HEK293 (cell line): ENCODE data around the gene SSTR4.

Source experiments
- FEZF1 ChIP-seq: fragments of 450-650 bp; formaldehyde crosslinking; IDR thresholded peaks from 2 replicates; pipeline ENCODE4 v1.5.1; 2016; ENCODE audit warnings: missing biosample characterization, missing genetic modification characterization
- GFI1B ChIP-seq: fragments of 450-650 bp; formaldehyde crosslinking; IDR thresholded peaks from 2 replicates; pipeline ENCODE4 v1.5.1; 2016; ENCODE audit warnings: missing biosample characterization, missing genetic modification characterization
- KLF1 ChIP-seq: fragments of 450-650 bp; formaldehyde crosslinking; IDR thresholded peaks from 2 replicates; pipeline ENCODE4 v1.5.1; 2016; ENCODE audit warnings: missing biosample characterization, missing genetic modification characterization
- RBAK ChIP-seq: fragments of 450-650 bp; formaldehyde crosslinking; IDR thresholded peaks from 2 replicates; pipeline ENCODE4 v1.5.1; 2016; ENCODE audit warnings: missing biosample characterization, missing genetic modification characterization
- TCF7L2 ChIP-seq: IDR thresholded peaks from 2 replicates; pipeline ENCODE4 v1.6.1; 2011; ENCODE audit warnings: low read depth, mild to moderate bottlenecking, inconsistent platforms, low read length, moderate library complexity, borderline replicate concordance
- YY2 ChIP-seq: fragments of 450-650 bp; formaldehyde crosslinking; IDR thresholded peaks from 2 replicates; pipeline ENCODE4 v1.5.1; 2016; ENCODE audit warnings: missing biosample characterization, missing genetic modification characterization
- ZBTB17 ChIP-seq: fragments of 450-650 bp; formaldehyde crosslinking; IDR thresholded peaks from 2 replicates; pipeline ENCODE4 v1.5.1; 2016; ENCODE audit warnings: missing biosample characterization, missing genetic modification characterization
- ZBTB20 ChIP-seq: fragments of 450-650 bp; formaldehyde crosslinking; IDR thresholded peaks from 2 replicates; pipeline ENCODE4 v1.5.1; 2016; ENCODE audit warnings: missing biosample characterization, missing genetic modification characterization
- ZFP41 ChIP-seq: fragments of 450-650 bp; formaldehyde crosslinking; IDR thresholded peaks from 2 replicates; pipeline ENCODE4 v1.5.1; 2016; ENCODE audit warnings: missing biosample characterization, missing genetic modification characterization, borderline replicate concordance
- ZNF112 ChIP-seq: fragments of 450-650 bp; formaldehyde crosslinking; IDR thresholded peaks from 2 replicates; pipeline ENCODE4 v1.5.0; 2017; ENCODE audit warnings: missing biosample characterization, missing genetic modification characterization
- ZNF114 ChIP-seq: fragments of 450-650 bp; formaldehyde crosslinking; IDR thresholded peaks from 2 replicates; pipeline ENCODE4 v1.5.0; 2017; ENCODE audit warnings: missing biosample characterization, missing genetic modification characterization
- ZNF155 ChIP-seq: fragments of 450-650 bp; formaldehyde crosslinking; IDR thresholded peaks from 2 replicates; pipeline ENCODE4 v1.5.1; 2016; ENCODE audit warnings: missing biosample characterization, missing genetic modification characterization
- ZNF157 ChIP-seq: fragments of 450-650 bp; formaldehyde crosslinking; IDR thresholded peaks from 2 replicates; pipeline ENCODE4 v1.5.1; 2016; ENCODE audit warnings: missing biosample characterization, missing genetic modification characterization
- ZNF221 ChIP-seq: fragments of 450-650 bp; formaldehyde crosslinking; IDR thresholded peaks from 2 replicates; pipeline ENCODE4 v1.5.1; 2017; ENCODE audit warnings: missing biosample characterization, missing genetic modification characterization, borderline replicate concordance
- ZNF302 ChIP-seq: fragments of 450-650 bp; formaldehyde crosslinking; IDR thresholded peaks from 2 replicates; pipeline ENCODE4 v1.5.1; 2016; ENCODE audit warnings: missing biosample characterization, missing genetic modification characterization, low read depth
- ZNF341 ChIP-seq: fragments of 450-650 bp; formaldehyde crosslinking; IDR thresholded peaks from 2 replicates; pipeline ENCODE4; 2016; ENCODE audit warnings: low read depth, missing biosample characterization, missing genetic modification characterization
- ZNF548 ChIP-seq: fragments of 450-650 bp; formaldehyde crosslinking; IDR thresholded peaks from 2 replicates; pipeline ENCODE4 v1.5.1; 2016; ENCODE audit warnings: missing biosample characterization, missing genetic modification characterization
- ZNF561 ChIP-seq: fragments of 450-650 bp; IDR thresholded peaks from 2 replicates; pipeline ENCODE4 v1.5.1; 2018; ENCODE audit warnings: missing biosample characterization, missing genetic modification characterization, borderline replicate concordance
- ZNF600 ChIP-seq: fragments of 450-650 bp; formaldehyde crosslinking; IDR thresholded peaks from 2 replicates; pipeline ENCODE4 v1.5.1; 2016; ENCODE audit warnings: missing biosample characterization, missing genetic modification characterization
- ZNF830 ChIP-seq: fragments of 450-650 bp; IDR thresholded peaks from 2 replicates; pipeline ENCODE4 v1.5.0; 2018; ENCODE audit warnings: missing biosample characterization, missing genetic modification characterization, low read depth, mild to moderate bottlenecking, moderate library complexity
- ZSCAN16 ChIP-seq: fragments of 450-650 bp; formaldehyde crosslinking; IDR thresholded peaks from 2 replicates; pipeline ENCODE4 v1.5.1; 2016; ENCODE audit warnings: missing biosample characterization, missing genetic modification characterization
- TF ChIP-seq, protein P1 (sequence below): fragments of 450-650 bp; formaldehyde crosslinking; IDR thresholded peaks from 2 replicates; pipeline ENCODE4 v1.5.1; 2016; ENCODE audit warnings: missing biosample characterization, missing genetic modification characterization, low read depth
- TF ChIP-seq, protein P2 (sequence below): fragments of 450-650 bp; formaldehyde crosslinking; IDR thresholded peaks from 2 replicates; pipeline ENCODE4 v1.5.1; 2017; ENCODE audit warnings: missing biosample characterization, missing genetic modification characterization
- TF ChIP-seq, protein P3 (sequence below): fragments of 450-650 bp; formaldehyde crosslinking; conservative IDR thresholded peaks from 2 replicates; pipeline ENCODE4 v1.5.1; 2016; ENCODE audit warnings: low read depth, missing biosample characterization, missing genetic modification characterization
- TF ChIP-seq, protein P4 (sequence below): fragments of 450-650 bp; formaldehyde crosslinking; IDR thresholded peaks from 2 replicates; pipeline ENCODE4 v1.5.1; 2016; ENCODE audit warnings: missing biosample characterization, missing genetic modification characterization
- TF ChIP-seq, protein P5 (sequence below): fragments of 450-650 bp; formaldehyde crosslinking; IDR thresholded peaks from 2 replicates; pipeline ENCODE4 v1.5.0; 2017; ENCODE audit warnings: missing biosample characterization, missing genetic modification characterization, borderline replicate concordance
- TF ChIP-seq, protein P6 (sequence below): fragments of 450-650 bp; formaldehyde crosslinking; IDR thresholded peaks from 2 replicates; pipeline ENCODE4 v1.5.1; 2016; ENCODE audit warnings: missing biosample characterization, missing genetic modification characterization

The SSTR4 gene

DNA sequence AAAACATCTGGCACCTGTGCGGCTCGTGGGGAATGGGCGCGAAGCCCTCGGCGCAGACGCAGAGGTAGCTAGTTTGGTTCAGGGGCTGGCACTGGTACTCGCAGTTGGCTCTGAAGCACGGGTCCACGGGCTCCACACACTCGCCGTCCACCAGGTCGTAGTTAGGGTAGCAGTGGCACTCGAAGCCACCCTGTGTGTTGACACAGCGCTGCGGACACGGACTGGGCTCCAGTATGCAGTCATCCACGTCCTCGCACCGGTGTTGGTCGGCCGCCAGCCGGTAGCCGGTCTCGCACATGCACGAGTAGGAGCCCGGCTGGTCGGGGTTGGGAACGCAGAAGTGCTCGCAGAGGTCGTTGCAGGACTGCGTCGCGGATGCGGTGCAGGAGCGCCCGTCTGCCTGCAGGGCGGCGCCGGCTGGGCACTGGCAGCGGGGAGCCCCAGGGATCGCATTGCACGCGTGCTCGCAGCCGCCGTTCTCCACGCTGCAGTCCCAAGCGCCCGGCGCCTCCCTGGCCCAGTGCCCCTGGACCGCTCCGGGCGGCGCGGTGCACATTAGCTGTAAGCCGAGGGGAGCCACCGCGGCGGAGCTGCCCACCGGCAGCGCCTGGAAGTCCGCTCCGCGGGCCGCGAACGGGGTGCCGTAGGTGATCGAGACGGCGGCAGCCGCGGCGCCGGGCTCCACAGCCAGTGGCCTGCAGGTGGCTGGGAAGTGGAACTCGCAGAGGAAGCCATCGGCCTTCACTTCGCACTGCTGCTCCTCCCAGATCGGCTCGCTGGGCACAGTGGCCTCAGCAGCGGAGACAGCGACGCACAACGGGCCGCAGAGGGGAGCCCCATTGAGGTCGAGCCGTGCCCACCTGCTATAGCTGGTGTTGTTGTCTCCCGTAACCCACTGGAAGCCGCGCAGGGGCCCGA, 13.4 kb downstream of the SSTR4 start (continued):
- no peak for TF ChIP-seq GFI1B (tag by site-specific recombination)
- no peak for TF ChIP-seq ZNF155 (tag by site-specific recombination)
- TF ChIP-seq ZNF341 (tag by site-specific recombination): no peak
- no peak for TF ChIP-seq ZNF548
- TF ChIP-seq ZNF157 (tag by site-specific recombination): no peak
- TF ChIP-seq FEZF1: no peak
- TF ChIP-seq ZNF830: no peak
- TF ChIP-seq, protein P1, sequence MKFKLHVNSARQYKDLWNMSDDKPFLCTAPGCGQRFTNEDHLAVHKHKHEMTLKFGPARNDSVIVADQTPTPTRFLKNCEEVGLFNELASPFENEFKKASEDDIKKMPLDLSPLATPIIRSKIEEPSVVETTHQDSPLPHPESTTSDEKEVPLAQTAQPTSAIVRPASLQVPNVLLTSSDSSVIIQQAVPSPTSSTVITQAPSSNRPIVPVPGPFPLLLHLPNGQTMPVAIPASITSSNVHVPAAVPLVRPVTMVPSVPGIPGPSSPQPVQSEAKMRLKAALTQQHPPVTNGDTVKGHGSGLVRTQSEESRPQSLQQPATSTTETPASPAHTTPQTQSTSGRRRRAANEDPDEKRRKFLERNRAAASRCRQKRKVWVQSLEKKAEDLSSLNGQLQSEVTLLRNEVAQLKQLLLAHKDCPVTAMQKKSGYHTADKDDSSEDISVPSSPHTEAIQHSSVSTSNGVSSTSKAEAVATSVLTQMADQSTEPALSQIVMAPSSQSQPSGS: no peak
- no peak for TF ChIP-seq ZNF114 (tag by site-specific recombination)
- no peak for TF ChIP-seq RBAK
- TF ChIP-seq, protein P2, sequence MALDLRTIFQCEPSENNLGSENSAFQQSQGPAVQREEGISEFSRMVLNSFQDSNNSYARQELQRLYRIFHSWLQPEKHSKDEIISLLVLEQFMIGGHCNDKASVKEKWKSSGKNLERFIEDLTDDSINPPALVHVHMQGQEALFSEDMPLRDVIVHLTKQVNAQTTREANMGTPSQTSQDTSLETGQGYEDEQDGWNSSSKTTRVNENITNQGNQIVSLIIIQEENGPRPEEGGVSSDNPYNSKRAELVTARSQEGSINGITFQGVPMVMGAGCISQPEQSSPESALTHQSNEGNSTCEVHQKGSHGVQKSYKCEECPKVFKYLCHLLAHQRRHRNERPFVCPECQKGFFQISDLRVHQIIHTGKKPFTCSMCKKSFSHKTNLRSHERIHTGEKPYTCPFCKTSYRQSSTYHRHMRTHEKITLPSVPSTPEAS (tag by site-specific recombination): no peak
- no peak for TF ChIP-seq ZSCAN16
- TF ChIP-seq YY2 (tag by site-specific recombination): no peak
- no peak for TF ChIP-seq ZBTB20 (tag by site-specific recombination)
- TF ChIP-seq, protein P3, sequence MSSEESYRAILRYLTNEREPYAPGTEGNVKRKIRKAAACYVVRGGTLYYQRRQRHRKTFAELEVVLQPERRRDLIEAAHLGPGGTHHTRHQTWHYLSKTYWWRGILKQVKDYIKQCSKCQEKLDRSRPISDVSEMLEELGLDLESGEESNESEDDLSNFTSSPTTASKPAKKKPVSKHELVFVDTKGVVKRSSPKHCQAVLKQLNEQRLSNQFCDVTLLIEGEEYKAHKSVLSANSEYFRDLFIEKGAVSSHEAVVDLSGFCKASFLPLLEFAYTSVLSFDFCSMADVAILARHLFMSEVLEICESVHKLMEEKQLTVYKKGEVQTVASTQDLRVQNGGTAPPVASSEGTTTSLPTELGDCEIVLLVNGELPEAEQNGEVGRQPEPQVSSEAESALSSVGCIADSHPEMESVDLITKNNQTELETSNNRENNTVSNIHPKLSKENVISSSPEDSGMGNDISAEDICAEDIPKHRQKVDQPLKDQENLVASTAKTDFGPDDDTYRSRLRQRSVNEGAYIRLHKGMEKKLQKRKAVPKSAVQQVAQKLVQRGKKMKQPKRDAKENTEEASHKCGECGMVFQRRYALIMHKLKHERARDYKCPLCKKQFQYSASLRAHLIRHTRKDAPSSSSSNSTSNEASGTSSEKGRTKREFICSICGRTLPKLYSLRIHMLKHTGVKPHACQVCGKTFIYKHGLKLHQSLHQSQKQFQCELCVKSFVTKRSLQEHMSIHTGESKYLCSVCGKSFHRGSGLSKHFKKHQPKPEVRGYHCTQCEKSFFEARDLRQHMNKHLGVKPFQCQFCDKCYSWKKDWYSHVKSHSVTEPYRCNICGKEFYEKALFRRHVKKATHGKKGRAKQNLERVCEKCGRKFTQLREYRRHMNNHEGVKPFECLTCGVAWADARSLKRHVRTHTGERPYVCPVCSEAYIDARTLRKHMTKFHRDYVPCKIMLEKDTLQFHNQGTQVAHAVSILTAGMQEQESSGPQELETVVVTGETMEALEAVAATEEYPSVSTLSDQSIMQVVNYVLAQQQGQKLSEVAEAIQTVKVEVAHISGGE (tag by site-specific recombination): no peak
- no peak for TF ChIP-seq TCF7L2
- TF ChIP-seq, protein P4, sequence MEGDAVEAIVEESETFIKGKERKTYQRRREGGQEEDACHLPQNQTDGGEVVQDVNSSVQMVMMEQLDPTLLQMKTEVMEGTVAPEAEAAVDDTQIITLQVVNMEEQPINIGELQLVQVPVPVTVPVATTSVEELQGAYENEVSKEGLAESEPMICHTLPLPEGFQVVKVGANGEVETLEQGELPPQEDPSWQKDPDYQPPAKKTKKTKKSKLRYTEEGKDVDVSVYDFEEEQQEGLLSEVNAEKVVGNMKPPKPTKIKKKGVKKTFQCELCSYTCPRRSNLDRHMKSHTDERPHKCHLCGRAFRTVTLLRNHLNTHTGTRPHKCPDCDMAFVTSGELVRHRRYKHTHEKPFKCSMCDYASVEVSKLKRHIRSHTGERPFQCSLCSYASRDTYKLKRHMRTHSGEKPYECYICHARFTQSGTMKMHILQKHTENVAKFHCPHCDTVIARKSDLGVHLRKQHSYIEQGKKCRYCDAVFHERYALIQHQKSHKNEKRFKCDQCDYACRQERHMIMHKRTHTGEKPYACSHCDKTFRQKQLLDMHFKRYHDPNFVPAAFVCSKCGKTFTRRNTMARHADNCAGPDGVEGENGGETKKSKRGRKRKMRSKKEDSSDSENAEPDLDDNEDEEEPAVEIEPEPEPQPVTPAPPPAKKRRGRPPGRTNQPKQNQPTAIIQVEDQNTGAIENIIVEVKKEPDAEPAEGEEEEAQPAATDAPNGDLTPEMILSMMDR (tag by site-specific recombination): peak; percentile 63
- no peak for TF ChIP-seq ZNF112 (tag by site-specific recombination)
- TF ChIP-seq ZNF561 (tag by site-specific recombination): no peak
- TF ChIP-seq ZFP41 (tag by site-specific recombination): no peak
- no peak for TF ChIP-seq ZBTB17 (tag by site-specific recombination)
- TF ChIP-seq, protein P5, sequence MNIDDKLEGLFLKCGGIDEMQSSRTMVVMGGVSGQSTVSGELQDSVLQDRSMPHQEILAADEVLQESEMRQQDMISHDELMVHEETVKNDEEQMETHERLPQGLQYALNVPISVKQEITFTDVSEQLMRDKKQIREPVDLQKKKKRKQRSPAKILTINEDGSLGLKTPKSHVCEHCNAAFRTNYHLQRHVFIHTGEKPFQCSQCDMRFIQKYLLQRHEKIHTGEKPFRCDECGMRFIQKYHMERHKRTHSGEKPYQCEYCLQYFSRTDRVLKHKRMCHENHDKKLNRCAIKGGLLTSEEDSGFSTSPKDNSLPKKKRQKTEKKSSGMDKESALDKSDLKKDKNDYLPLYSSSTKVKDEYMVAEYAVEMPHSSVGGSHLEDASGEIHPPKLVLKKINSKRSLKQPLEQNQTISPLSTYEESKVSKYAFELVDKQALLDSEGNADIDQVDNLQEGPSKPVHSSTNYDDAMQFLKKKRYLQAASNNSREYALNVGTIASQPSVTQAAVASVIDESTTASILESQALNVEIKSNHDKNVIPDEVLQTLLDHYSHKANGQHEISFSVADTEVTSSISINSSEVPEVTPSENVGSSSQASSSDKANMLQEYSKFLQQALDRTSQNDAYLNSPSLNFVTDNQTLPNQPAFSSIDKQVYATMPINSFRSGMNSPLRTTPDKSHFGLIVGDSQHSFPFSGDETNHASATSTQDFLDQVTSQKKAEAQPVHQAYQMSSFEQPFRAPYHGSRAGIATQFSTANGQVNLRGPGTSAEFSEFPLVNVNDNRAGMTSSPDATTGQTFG (tag by site-specific recombination): no peak
- no peak for TF ChIP-seq ZNF221
- TF ChIP-seq ZNF600 (tag by site-specific recombination): peak; percentile 26; the same call in 1 of the 2 replicates
- TF ChIP-seq, protein P6, sequence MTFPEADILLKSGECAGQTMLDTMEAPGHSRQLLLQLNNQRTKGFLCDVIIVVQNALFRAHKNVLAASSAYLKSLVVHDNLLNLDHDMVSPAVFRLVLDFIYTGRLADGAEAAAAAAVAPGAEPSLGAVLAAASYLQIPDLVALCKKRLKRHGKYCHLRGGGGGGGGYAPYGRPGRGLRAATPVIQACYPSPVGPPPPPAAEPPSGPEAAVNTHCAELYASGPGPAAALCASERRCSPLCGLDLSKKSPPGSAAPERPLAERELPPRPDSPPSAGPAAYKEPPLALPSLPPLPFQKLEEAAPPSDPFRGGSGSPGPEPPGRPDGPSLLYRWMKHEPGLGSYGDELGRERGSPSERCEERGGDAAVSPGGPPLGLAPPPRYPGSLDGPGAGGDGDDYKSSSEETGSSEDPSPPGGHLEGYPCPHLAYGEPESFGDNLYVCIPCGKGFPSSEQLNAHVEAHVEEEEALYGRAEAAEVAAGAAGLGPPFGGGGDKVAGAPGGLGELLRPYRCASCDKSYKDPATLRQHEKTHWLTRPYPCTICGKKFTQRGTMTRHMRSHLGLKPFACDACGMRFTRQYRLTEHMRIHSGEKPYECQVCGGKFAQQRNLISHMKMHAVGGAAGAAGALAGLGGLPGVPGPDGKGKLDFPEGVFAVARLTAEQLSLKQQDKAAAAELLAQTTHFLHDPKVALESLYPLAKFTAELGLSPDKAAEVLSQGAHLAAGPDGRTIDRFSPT (tag by site-specific recombination): peak; percentile 18; the same call in 1 of the 2 replicates
- no peak for TF ChIP-seq KLF1 (tag by site-specific recombination)
- TF ChIP-seq ZNF302 (tag by site-specific recombination): no peak
